NCI-H82 (cell line): Measurements from ENCODE around the gene MYBPC3.
"Not testable (repeated sequence)": the region's sequence is repeated elsewhere in the genome, so short reads cannot be mapped to it uniquely, and the experiment has no call there.

Source experiments
- DNase-seq: peaks from one replicate; lab custom pipeline; 2025; lab: John Stamatoyannopoulos, UW

The MYBPC3 gene

DNA sequence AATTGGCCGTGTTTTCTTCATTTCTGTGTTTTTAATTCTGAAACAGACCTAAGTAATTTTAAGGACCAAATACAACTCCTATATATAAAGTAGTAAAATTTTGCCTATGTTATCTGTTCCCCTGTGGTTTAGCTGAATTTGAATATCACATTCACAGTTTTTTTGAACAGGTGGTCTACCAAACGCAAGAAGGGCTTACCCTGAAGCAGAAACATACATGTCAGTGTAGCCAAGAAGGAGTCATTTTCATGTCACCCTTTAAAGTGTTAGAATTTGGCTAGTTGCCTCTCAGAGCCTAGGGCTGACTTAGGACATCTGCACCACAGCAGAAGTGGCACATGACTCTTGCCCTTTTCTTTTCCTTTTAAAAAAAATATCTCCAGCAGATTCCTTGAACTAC, 34.3 kb downstream of the MYBPC3 start:
- no peak for DNase-seq

DNA sequence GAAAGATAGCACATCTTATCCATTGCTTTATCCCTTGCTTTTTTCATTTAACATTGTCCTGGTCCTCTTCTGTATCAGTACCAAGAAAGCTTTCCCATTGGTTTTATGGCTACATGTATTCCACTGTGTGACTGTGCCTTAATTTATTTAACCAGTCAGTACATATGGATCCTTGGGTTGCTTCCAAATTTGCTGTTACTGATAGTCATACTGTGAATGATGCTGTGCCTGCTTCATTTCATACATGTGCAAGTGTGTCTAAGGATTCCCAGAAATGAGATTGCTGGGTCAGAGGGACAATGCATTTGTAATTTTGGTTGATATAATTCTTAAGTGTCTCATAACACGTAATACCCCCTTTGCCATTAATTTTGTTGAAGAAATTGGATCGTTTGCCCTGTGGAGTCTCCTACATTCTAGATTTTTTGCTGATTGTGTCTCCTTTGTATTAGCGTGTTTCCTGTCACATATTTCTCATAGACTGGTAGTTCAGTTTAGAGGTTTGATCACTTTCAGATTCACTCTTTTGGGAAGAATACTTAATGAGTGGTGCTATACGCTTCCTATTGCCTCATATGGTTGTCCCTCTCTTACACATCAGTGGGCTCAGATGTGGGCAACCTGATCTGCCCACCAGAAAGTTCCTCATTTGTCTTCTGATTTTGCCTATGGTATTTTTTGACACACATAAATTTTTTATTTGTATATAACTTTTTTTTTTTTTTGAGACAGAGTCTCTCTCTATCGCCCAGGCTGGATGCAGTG, 35.3 kb downstream of the MYBPC3 start:
- no peak for DNase-seq

DNA sequence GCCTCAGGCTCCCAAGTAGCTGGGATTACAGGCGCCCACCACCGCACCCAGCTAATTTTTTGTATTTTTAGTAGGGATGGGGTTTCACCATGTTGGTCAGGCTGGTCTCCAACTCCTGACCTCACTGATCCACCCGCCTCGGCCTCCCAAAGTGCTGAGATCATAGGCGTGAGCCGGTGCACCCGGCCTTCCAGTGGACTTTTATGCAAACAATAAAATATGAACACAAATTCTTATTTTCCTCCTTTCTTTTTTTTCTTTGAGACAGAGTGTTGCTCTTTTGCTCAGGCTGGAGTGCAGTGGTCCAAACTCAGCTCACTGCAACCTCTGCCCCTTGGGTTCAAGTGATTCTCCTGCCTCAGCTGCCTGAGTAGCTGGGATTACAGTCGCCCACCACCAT, 36.0 kb downstream of the MYBPC3 start:
- not testable (repeated sequence) for DNase-seq

DNA sequence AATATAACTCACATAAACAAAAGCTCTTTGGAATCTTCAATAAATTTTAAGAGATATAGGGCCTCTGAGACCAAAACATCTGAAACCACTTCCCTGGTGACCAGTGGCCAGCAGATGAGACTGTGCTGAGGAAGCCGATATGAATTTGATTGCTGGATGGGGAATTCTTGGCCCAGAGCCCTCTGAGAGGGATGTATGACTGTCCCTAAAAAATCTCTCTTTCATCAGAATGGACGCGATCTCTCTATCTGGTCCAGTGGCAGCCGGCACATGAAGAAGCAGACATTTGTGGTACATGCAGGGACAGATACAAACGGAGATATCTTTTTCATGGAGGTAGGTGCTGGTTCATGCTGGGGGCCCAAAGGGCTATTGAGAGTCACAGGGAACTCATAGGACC, 37.5 kb downstream of the MYBPC3 start:
- no peak for DNase-seq

DNA sequence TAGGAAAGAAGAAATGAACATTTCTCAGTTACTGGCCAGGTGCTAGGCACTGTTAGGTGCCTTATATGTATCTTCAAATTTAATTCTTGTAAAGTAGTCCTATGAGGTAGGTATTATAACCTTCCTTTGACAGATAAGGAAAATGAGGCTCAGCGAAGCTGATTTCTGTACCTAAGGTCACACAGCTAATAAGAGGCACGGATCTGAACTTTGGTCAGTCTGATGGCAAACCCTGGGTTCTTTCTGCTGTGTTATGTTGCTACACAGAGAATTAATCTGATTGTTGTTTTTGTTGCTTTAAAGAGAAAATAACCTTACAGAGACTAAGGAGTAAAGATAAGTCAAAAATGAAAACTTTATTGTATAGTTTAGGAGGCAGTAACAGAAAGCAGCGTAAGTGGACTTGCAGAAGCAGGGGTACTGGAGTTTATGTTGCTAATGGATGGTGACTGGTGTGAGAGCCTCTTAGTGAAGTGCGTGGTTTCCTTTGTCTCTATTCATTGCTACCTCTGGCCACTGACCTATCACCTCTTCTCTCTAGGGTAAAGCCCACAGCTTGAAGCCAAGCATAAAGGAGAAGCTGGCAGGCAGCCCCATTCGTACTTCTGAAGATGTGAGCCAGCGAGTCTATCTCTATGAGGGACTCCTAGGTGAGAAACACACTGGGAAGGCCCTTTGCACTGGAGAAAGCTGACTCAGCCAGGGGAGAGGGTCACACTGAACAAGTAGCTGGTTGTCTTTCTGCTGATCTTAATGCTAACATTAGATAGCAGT, 44.3 kb downstream of the MYBPC3 start:
- no peak for DNase-seq

DNA sequence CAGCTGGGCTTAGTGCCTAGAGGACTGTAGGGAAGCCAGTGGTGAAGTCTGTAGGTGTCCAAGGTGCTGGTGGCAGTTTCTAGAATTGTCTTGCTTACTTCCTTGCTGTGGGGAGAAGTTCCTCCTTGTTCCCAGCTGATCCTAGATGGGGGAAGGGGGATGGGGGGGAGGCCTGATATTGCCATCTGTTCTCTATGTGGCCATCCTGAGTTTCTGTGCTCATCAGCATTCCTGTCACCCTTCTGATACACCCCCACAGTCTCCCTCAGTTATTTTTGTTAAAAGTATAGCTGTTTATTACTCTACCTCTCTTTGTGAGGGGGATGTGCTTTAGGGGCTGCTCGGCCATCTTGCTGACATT, 46.0 kb downstream of the MYBPC3 start:
- peak; percentile 78 for DNase-seq

DNA sequence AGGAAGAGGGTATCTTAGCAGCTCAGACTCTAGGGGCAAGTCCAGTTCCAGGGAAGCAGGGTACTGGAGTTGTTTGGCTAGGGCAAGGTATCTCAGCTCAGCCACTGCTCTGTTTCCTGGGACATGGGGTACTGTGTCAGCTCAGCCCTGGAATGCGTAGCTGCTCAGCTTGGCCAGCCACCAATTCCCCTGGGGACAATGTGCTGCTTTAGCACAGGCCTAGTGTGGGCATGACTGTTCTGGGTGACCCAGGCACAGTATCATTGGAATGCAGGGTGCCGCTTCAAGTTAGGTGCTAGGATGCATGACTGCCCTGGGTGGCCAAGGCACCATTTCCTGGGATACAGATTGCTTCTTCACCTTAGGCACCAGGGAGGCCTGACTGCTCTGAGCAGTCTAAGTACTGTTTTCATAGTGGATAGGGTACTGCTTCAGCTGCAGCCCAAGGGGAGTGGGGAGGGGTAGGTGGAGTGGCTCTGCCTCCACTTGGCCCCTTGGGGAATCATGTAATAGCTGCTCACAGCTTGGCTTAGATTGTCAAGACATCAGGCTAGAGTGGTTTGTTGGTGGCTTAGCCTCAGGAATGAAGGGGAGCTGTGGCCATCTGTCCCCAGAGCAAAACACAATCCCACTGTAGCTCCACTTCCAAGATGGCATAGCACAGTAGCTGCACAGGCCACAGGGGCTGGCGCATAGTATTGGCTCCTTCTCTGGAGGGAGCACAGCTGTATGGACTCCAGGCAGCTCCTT, 46.6 kb downstream of the MYBPC3 start:
- DNase-seq: peak; percentile 91

DNA sequence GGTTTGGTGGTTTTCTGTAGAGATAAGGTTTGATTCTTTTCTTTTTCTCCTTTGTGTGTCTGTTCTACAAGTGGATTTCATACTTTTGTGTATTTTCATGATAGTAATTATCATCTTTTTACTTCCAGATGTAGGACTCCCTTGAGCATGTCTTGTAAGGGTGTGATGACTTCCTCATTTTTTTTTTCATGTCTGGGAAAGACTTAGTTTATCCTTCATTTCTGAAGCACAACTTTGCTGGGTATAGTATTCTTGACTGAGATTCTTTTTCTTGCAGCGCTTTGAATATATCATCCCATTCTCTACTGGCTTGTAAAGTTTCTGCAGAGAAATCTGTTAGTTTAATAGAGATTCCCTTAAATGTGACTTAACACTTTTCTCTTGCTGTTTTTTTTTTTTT, 49.6 kb downstream of the MYBPC3 start:
- no peak for DNase-seq

DNA sequence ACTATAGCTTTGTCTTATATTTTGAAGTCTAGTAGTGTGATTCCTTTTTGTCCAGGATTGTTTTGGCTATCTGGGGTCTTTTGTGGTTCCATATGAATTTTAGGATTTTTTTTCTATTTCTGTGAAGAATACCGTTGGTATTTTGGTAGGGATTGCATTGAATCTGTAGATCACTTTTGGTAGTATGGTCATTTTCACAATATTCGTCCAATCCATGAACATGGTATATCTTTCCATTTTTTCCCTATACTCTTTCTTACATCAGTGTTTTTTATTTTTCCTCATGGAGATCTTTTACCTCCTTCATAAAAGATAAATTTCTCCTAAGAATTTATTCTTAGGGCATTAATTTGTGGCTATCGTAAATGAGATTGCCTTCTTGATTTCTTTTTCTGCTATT, 53.4 kb downstream of the MYBPC3 start:
- no peak for DNase-seq

DNA sequence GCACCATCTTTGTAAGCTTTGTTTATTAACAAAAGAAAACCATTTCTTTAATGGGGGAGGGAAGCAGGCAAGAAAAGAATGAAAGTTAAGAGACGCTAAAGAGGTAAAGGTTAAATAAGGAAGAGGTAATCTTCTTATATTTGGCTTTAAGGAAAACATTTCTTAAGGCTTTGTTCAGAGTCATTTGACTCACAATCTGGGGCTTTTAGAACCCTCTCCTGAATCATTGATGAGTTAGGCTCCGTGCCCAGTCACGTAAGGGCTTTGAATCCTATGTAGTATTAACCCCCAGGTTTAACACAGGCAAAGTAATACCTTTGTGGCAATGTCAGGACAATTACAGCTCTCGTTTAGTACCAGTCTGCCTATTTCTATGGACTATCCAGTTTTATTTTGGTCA, 56.5 kb downstream of the MYBPC3 start:
- no peak for DNase-seq

DNA sequence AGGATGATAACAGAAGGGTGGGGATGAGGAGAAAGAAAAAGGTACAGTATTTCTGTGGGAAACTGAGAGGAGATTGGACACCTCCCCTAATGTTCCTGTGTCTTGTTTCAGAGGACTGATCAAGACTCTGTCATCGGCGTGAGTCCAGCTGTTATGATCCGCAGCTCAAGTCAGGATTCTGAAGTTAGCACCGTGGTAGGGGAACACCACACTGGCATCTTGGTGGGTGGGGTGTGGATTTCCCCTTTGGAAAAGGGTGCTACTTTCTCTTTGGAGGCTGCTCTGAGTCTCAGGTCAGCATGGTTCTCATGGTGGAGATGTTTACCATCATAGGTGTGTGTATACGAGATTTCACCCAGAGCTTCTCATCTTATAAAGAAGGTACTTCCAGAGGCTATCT, 57.1 kb downstream of the MYBPC3 start:
- DNase-seq: no peak

DNA sequence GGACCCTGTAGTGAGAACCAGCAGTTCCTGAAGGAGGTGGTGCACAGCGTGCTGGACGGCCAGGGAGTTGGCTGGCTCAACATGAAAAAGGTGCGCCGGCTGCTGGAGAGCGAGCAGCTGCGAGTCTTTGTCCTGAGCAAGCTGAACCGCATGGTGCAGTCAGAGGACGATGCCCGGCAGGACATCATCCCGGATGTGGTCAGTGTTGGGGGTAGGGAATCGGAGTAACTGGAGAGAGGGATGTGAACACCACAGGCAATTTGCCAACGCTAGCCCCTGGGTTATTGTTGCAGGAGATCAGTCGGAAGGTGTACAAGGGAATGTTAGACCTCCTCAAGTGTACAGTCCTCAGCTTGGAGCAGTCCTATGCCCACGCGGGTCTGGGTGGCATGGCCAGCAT, 62.6 kb downstream of the MYBPC3 start:
- DNase-seq: no peak

DNA sequence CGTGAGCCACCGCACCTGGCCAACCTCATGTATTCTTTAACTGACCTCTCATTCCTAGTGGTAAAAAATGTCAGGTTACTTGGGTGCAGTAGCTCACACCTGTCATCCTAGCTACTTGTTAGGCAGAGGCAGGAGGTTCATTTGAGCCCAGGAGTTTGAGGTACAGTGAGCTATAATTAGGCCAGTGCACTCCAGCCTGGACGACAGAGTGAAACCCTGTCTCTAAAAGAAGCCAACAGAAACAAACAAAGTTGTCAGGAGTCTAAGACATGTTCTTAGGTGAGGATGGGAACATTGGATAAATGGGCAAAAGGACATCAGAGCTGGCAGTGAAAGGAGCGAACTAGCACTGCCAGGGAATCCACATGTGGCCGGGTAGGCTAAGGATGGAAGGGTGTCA, 64.4 kb downstream of the MYBPC3 start:
- DNase-seq: no peak

DNA sequence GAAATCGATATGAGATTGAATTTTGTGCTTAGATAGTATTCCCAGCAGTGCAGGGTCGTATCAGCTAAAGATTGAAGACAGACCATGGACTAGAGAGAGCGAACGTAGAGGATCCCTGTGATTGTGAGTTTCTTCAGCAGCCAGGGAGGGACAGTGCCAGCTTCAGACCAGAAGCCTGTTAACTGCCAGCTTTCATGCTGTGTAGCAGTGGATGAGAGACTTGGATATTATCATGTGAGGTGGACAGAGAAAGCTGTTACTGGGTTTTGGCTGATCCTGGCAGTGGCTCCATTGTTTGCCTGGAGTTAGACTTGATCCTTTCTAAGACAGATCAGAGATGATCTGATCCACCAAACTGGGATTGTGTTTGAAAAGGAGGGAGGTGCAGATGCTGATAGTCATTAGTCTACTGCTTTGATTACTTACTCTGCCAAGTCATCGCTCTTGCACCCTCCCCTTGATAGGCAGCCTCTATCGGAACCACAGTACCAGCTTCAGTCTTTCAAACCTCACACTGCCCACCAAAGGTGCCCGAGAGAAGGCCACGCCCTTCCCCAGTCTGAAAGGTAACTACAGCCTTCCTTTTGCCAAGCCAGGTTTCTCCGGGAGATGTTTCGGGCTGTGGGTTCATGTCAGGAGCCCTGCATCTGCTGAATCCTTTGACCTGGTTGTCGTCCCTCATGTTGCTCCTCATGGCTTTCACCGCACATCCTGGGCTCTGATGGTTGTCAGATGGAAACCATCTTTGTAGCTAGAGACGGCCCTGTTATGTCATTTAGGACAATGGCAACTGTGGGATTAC, 66.3 kb downstream of the MYBPC3 start:
- DNase-seq: no peak

DNA sequence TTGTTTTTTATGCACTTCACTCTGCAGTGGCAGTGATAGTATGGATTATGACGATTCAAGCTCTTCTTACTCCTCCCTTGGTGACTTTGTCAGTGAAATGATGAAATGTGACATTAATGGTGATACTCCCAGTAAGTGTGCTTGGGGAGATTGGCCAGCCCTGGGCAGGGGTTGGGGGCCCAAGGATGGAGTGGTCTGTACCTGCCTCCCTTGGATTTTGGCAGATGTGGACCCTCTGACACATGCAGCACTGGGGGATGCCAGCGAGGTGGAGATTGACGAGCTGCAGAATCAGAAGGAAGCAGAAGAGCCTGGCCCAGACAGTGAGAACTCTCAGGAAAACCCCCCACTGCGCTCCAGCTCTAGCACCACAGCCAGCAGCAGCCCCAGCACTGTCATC, 68.4 kb downstream of the MYBPC3 start:
- DNase-seq: no peak

DNA sequence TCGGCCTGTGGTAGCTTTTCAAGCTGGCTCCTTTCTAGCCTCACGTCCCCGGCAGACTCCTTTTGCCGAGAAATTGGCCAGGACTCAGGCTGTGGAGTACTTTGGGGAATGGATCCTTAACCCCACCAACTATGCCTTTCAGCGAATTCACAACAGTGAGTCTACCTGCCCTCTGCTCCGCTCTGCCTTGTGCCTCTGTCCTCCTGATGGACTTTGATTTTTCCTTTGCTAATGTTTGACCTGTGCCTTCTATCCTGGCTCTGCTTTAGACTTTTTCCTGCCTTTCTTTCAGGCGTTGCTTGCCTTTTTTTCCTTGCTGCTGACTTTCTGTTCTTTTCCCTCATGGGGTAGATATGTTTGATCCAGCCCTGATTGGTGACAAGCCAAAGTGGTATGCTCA, 70.0 kb downstream of the MYBPC3 start:
- DNase-seq: no peak
